GM21576 (cell line): ENCODE measurements around the gene GDNF.
"Not testable (repeated sequence)": the region's sequence is repeated elsewhere in the genome, so short reads cannot be mapped to it uniquely, and the experiment has no call there.

ENCODE experiments used
- ATAC-seq: cut with Tn5 transposase; IDR thresholded peaks from one replicate; pipeline ENCODE4 v1.9.1; 2021; ENCODE audit warnings: mild to moderate bottlenecking, moderate library complexity; ENCODE audit not compliant: unreplicated experiment

GDNF gene

DNA sequence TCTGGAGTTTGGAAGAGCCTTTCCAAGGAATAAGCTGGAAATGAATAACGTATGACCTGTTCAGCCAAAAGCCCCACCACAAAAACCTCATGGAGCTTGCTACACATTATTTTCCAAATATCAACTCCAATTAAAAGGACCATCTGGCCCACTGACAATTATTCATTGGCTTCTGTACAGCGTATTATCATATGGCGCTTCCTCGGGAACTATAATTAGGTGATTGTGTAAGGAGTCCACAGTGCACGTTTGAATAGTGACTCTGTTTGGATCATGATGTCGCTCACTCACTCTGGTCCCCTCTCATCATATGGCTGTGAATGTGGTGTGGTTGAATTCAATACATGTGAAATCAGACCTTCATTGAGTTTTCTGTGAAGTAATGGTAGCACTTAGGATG is 52.1 kb downstream of the GDNF start:
- no peak for ATAC-seq

DNA sequence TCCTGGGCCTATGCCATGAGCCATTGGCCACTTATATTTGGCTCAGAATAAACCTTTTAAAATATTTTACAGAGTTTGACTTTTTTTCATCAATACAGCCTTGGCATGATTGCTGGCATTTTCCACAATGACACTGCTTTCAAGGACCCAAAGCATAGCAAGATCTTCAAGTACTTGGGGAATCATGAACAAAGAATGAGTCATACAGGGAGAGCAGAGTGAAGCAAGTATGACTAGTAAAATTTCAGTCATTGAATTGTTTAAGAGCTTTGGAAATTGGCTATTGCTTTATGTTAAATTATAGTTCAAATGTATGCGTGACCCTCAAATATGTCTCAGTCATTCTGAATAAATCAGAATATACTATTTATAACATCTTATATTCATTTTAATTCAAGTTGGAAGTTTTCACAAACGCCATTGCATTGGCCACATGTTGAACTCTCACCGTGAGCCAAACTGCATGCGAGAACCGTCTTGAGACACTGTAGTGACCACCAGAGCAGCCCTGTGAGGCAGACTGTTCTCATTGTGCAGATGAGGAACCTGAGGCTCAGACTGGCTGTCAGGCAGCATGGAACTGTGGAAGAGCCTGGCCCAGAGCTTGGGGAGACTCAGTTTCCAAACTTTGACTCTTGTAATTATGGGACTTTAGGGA is 52.9 kb downstream of the GDNF start:
- ATAC-seq = no peak

DNA sequence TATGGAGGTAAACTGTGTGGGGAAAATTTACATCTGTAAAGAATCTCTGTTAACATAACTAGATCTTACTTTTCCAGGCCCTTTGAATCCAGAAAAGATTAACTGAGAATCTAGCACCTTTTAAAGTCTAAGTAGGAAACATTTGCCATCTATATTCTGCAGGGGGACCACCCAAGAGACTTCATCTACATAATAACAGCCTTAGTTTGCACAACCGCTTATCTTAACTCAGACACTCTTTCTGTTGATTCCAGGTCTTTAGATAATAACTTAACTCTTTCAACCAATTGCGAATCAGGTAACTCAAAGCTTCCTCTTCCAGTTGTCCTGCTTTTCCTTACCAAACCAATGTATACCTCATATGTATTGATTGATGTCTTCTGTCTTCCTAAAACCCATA is 53.4 kb downstream of the GDNF start:
- no peak for ATAC-seq

DNA sequence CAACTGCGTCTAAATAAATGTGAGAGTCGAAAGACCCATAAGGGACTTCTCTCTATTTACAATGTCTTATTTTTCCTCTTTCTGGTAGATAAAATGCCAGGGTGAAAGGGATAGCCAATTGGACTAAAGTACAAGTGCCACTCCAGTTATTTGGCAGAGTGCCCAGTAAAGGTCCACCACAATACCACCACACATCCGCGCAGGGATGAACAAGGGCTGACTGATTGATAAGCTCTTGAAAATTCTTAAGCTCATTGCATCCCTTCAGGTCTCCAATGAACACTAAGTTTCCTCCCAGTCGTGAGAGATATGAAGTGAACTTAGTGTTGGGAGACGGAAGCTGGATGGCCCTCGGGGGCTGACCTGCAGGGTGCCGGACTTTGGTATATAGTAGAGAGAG is 58.4 kb downstream of the GDNF start:
- not testable (repeated sequence) for ATAC-seq

DNA sequence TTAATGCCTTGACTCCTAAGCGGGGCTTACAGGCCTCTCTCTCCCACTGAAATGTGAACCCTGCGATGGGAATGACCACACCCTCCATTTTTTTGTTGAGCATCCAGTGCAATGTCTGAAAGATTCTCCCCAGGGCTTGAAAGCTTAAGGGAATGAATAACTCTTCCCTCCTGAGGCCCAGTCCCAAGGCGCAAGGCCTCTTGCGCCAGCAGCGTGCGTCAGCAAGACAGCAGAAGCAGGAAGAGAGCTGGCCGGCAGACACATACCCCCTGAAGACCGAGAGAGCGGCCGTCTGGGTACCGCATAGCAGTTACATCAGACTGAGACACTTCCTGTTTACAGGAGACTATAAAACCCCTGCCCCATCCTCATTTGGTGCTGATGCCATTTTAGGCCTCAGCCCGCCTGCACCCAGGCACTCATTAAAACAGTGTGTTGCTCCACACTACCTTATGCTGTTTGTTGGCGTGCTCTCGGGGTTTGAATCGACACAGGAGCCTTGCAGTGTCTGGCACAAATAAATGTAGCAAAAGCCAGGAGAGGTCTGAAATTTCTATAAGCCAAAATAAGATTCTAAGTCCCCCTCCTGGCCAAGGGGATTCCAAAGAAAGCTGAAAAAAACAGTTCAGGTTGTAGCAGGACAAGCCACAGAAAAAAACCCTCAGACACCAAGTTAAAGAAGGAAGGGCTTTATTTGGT is 62.3 kb downstream of the GDNF start:
- ATAC-seq = no peak

DNA sequence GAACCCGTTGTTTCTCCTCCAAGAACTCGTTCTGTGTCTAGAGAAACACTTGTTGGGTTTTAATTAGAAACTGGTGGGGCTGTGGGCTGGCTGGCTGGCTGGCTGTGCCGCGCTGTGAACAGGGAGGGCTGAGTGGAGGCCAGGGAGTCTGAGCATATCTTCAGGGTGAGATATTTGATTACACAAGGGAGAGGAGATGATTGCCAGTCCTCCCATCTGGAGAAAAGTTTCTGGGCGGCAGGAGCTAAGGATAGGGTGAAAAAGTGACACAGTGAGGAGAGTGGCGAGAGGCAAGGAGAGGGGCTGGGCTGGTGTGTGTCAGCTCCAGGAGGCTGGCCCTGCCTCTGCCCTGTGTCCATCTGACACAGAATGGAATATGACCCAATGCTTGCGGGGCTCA is 63.0 kb downstream of the GDNF start:
- ATAC-seq = no peak

DNA sequence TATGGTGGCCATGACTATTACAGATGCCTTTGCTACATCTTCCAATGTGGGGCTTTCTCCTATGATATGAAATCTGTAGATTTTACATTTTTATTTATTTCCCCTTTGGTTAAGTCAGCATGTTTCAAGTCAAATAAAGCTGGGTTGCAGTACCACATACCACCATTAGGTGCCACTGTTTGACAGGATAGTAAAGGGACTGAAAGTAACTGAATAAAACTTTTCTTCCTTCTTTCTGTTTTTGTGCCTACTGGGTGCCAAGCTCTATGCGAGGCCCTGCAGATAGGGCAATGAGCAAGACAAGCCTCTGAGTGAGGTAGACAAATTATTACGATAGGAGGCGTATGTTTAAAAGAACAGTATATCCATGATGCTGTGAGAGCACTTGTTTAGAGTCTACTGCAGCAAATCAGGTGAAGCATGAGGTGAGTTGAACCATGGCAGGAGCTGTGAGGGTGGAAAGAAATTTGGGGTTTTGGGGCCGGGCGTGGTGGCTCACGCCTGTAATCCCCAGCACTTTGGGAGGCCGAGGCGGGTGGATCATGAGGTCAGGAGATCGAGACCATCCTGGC is 64.8 kb downstream of the GDNF start:
- no peak for ATAC-seq

DNA sequence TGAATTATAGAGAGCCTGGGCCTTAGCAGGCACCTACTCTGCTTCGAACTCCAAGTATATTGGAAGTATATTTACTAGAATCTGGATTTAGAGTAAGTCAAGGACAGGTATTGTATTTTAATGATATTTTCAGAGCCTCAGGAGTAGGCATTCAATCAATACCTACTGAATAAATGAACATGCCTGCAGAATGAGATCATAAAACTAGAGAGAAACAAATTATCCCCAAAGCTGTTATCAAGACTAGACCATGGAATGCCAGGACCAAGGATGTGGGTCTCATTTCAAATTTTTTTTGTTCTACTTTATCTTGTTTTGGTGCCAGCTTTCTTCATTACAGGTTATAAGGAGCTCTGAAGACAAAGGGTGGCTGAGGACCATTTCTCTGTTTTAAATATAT is 66.0 kb downstream of the GDNF start:
- ATAC-seq = no peak

DNA sequence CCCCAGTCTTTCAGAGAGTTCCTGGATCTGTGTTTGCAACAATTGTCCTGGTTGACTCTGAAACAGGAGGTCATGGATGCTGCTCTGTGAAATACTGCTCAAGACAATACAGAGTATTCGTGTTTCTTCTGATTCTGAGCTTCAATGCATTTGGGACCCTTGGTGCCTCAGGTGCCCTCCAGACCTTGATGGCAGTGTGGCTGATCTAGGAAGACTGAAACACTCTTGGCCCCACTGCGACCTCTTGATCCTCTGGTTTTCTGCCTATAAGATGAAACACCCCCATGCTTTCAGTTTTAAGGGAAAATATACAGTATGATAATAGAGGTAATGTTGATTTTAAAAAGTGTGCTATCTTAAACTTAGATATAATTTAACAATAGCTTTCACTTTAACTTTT is 67.6 kb downstream of the GDNF start:
- no peak for ATAC-seq

DNA sequence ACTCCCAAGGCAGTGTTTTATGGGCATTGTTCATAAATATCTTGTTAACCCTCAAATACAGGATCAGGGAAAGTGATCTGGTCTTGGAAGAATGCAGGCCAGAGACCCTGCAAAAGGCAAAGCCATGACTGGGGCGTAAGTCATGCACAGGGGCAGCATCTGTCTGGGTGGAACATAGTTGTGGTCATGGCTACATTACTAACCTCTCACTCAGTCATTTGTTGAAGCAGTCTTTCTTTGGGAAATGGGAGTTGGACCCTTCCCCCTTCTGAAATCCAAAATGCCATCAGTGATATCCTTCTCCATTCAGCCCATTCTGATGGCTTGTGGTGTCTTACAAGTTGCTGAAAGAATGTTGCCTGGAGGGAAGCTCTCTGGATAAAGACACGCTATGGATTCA is 68.1 kb downstream of the GDNF start:
- ATAC-seq = no peak

DNA sequence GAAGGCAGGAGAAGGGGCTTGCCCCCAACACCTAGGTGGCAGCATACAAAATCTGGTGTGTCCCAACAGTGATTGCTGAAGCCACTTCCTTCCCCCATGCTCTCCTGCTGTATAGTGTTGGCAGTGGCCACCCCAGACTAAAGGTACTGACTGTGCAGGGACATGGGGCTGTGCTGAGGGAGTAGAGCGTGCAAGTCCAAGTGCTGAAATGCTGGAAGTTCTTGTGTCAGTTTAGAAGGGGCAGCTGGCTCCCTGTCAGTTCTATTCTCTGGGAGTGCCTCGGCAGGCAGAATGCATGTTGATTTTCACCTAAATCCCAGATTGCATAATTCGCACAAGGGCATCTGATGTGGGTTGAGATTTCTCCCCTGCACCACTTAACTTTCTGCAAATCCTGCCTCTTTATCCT is 68.6 kb downstream of the GDNF start:
- no peak for ATAC-seq

DNA sequence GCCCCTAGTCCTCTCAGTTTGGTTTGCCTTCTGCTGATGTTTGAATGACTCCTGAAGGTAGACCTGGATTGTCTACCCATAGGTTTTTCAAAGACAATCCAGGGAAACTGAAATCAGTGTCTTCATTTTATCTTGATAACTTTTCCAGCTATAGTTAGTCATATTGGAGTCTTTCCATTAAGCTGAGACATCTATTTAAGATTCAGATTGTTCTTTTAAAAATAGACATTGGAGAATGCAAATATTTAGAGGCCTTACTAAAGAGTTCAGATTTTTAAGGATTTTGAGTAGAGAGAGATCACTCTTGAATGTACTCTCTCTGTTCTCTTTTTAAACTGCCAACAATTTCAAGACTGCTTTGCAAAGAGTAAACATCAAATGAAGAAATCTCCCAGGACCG is 69.1 kb downstream of the GDNF start:
- no peak for ATAC-seq

DNA sequence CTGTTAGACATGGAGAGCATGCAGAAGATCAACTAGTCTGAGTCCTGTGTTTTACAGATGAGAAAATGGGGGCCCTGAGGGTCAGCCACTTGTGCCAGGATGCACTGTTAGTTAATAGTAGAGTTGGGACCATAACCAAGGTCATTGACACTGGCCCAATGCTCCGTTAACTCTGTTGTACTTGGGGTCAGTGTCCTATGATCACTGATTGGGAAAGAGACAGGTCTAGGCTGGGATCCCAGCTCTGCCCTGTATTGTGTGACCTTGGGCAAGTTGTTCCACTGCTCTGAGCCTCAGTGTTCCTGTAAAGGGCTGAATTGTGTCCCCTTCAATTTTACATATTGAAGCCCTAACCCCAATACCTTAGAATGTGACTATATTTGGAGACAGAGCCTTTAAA is 70.0 kb downstream of the GDNF start:
- ATAC-seq = no peak

DNA sequence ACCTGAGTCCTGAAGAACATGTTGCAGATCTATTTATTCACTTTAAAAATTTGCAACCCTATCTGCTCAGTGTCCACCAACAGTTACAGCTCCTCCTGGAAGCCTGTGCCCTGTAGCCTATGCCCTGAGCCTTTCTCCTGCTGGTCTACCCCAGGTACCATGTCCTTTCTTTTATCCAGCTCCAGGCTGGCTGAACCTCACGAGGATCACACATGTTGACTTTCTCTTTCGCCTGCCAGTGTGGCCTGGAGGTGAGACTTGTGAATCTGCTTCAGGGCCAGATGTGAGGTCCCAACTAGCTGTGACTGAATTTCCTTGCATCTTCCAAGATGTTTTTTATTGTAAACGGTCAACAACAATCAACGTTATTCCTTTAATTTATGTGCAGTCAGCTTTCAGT is 70.7 kb downstream of the GDNF start:
- no peak for ATAC-seq

DNA sequence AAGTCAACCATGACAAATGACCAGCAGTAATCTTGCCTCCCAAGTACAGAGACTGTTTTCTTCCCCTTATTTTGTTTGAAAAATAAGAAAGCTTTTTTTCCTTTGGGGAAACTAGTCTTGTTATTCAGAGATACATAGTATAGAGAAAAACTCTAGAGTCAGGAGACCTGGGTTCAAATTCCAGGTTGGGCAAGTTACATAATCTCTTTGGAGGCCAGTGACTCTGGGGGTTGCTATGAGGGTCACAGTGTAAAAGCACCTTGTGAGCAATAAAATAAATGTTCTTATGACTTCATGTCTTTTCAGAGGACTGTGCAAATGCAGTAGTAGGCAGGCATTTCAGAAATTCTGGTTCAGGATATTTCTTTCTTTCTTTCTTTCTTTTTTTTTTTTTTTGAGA is 71.5 kb downstream of the GDNF start:
- ATAC-seq = no peak

DNA sequence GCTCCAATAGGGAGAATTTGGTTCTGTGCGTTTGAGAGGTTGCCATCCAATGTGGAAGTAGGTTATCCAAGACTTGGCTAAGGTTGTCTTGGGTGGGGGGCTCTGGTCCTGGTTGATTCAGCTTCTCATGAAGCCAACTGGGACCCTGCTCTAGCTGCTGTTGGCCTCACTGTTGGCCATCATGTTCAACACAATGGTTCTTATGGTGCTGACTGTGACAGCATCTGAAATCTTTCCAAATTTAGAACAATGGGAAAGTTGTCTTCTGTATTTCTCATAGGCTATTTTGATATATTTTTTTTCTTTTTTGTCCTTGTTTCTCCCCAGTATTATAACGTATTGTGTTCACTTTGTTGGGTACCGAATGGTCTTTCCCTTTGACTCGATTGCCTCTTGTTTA is 71.9 kb downstream of the GDNF start:
- ATAC-seq = no peak

DNA sequence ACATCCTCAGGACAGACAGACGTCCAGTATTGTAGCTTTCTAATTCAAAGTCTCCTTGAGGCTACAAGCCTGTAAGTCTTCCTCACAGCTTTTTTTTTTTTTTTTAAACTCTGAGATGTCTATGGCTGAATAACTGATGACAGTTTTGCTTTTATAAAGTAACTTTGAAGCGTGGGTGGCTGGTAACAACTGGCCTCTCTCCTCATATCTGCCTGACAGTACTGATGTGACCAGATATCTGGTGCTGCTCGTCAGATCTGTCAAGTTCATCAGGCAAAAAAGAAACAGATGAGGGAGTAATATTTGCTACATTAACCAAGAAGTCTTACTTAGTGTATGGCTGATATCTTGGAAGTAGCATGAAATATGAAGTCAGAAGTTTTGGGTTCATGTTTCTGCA is 72.6 kb downstream of the GDNF start:
- ATAC-seq = no peak
